Iris pigment epithelial cell (primary cell): ENCODE results near the gene SH3RF1.

Source experiments
- DNase-seq: peaks from one replicate; pipeline ENCODE4 v3.0.0-alpha.2; 2011; ENCODE audit warnings: low read depth

SH3RF1 gene

GRCh38 chr4:169063441-169063840 lies 207.3 kb downstream of the SH3RF1 start:
- no peak for DNase-seq

GRCh38 chr4:169062897-169063244 lies 207.9 kb downstream of the SH3RF1 start:
- DNase-seq = peak; percentile 66

GRCh38 chr4:169061386-169061785 lies 209.4 kb downstream of the SH3RF1 start:
- no peak for DNase-seq

- DNase-seq = peak; percentile 24
These were observed 210.2 kb downstream of the SH3RF1 start for GRCh38 chr4:169060391-169061091.

GRCh38 chr4:169059306-169060211 lies 211.2 kb downstream of the SH3RF1 start:
- no peak for DNase-seq

- DNase-seq = no peak
These were observed 212.4 kb downstream of the SH3RF1 start for GRCh38 chr4:169058312-169058711.

GRCh38 chr4:169054879-169055278 lies 215.9 kb downstream of the SH3RF1 start:
- no peak for DNase-seq

- no peak for DNase-seq
These were observed 218.2 kb downstream of the SH3RF1 start for GRCh38 chr4:169052594-169052945.

- no peak for DNase-seq
These were observed 218.8 kb downstream of the SH3RF1 start for GRCh38 chr4:169051761-169052593.

- no peak for DNase-seq
These were observed 219.6 kb downstream of the SH3RF1 start for GRCh38 chr4:169050881-169051760.

GRCh38 chr4:169050284-169050683 lies 220.5 kb downstream of the SH3RF1 start:
- no peak for DNase-seq

GRCh38 chr4:169048868-169049414 lies 221.8 kb downstream of the SH3RF1 start:
- no peak for DNase-seq

- no peak for DNase-seq
These were observed 222.8 kb downstream of the SH3RF1 start for GRCh38 chr4:169047956-169048355.

GRCh38 chr4:169045862-169046584 lies 224.7 kb downstream of the SH3RF1 start:
- DNase-seq = no peak

GRCh38 chr4:169044714-169045447 lies 225.9 kb downstream of the SH3RF1 start:
- no peak for DNase-seq
